Lower leg skin (tissue), 4 donors: ENCODE results near the gene OR2W3. TPM values are rescaled to one million over a fixed set of nuclear protein-coding genes. Genes with fewer than 3 reads are reported as not detected.

Experiments used
- DNase-seq, 2 donors: peaks; one replicate each; pipeline ENCODE4 v3.0.0-alpha.2; 2019; ENCODE audit warnings: low spot score in 2 of 2
- H3K4me3 ChIP-seq: fragments of 200-600 bp; sonication (generic); 2 replicates; pipeline ENCODE4 v1.5.1; 2017; ENCODE audit warnings: mild to moderate bottlenecking, low read depth; ENCODE audit not compliant: poor library complexity, severe bottlenecking
- CTCF ChIP-seq, 3 donors: fragments of 450-650 bp; IDR thresholded peaks; one replicate each; pipeline ENCODE4 v1.5.1; 2016; ENCODE audit warnings: antibody characterized with exemption in 3 of 3, mild to moderate bottlenecking in 3 of 3, moderate library complexity in 2 of 3
- POLR2A ChIP-seq, 2 donors: fragments of 450-650 bp; IDR thresholded peaks; one replicate each; pipeline ENCODE4 v1.6.1; 2016 to 2017; ENCODE audit warnings: antibody characterized with exemption in 2 of 2, mild to moderate bottlenecking in 1 of 2, moderate library complexity in 1 of 2
- WGBS, 2 donors: methylation state at CpG; one replicate each; pipeline ENCODE4 v1.1.5; 2018; 5-methylcytosine and 5-hydroxymethylcytosine counted together
- intact Hi-C: fragments of 100-400 bp; cut with DNase I; formaldehyde crosslinking; loops from one replicate; pipeline ENCODE4 v1.15.0; 2023; ENCODE audit warnings: low total_unique reads
- total RNA-seq, 4 donors: library from RNA; depleted of rRNA; stranded (reverse); fragments of >200 nt; gene quantifications; one replicate each; pipeline ENCODE4 v1.1.0, GENCODE V29; 2016

OR2W3 gene
- total RNA-seq, 4 donors from 2014 or later = 0.36 to 2.6 TPM; not detected in 2

- no peak overlapping the region for H3K4me3 ChIP-seq
- no peak for DNase-seq
- intact Hi-C loops = no loop called here
- WGBS, 2 donors = 83 to 85% methylated on average over 6 of the region's 6 CpGs
- TF ChIP-seq CTCF (IDR thresholded peaks at IDR 0.05) = no peak
- TF ChIP-seq POLR2A (IDR thresholded peaks at IDR 0.05) = no peak
These were observed 47.2 kb downstream of the OR2W3 start for GRCh38 chr1:247942624-247943023.

Other genes with a start within 250 kb of the OR2W3 start
- not detected for gene OR13G1, start 215.8 kb upstream of the OR2W3 start, total RNA-seq
- not detected for gene OR6F1, start 178.9 kb upstream of the OR2W3 start, total RNA-seq
- not detected for gene OR14K1, start 157.0 kb upstream of the OR2W3 start, total RNA-seq
- not detected for gene OR14A2, start 147.4 kb upstream of the OR2W3 start, total RNA-seq
- gene OR1C1, start 135.0 kb upstream of the OR2W3 start, total RNA-seq = not detected
- not detected for gene OR14A16, start 71.5 kb upstream of the OR2W3 start, total RNA-seq
- gene OR11L1, start 53.7 kb upstream of the OR2W3 start, total RNA-seq = not detected
- gene TRIM58, start 38.4 kb upstream of the OR2W3 start, total RNA-seq = 1 to 10 TPM in 2 of 4 donors, under 1 TPM in 2; 0.29 to 8.6 (median 2.0) TPM
- 1 to 10 TPM in 1 of 4 donors, not detected in 3; 4.3 TPM for gene OR2T8, start 24.7 kb downstream of the OR2W3 start, total RNA-seq
- not detected for gene OR2AJ1, start 29.3 kb downstream of the OR2W3 start, total RNA-seq
- gene OR2L8, start 53.3 kb downstream of the OR2W3 start, total RNA-seq = not detected
- not detected for gene OR2AK2, start 69.6 kb downstream of the OR2W3 start, total RNA-seq
- gene OR2L5, start 118.1 kb downstream of the OR2W3 start, total RNA-seq = not detected
- not detected for gene OR2L2, start 134.5 kb downstream of the OR2W3 start, total RNA-seq
- under 1 TPM in 1 of 4 donors, not detected in 3; 0.06 TPM for gene OR2L3, start 151.2 kb downstream of the OR2W3 start, total RNA-seq
- not detected for gene OR2L13, start 199.6 kb downstream of the OR2W3 start, total RNA-seq
- not detected for gene OR2M5, start 249.6 kb downstream of the OR2W3 start, total RNA-seq